Right lobe of liver (tissue), 4 donors: ENCODE measurements around the gene TRIO.

Source experiments
- CTCF ChIP-seq, 4 donors: fragments of 200-600 bp in 3 of 4; fragments of 450-650 bp in 1 of 4; IDR thresholded peaks; one replicate each; pipeline versions ENCODE4 v1.5.1 to v1.8.0; 2016 to 2022; ENCODE audit warnings: antibody characterized with exemption in 4 of 4, mild to moderate bottlenecking in 2 of 4
- POLR2A ChIP-seq: fragments of 450-650 bp; IDR thresholded peaks from one replicate; pipeline ENCODE4 v1.6.1; 2017; ENCODE audit warnings: antibody characterized with exemption, mild to moderate bottlenecking
- donor health status: DM: no; HTN: no; CAD: no.
- donor health status: DM: no; HTN: no; CAD: no.
- donor health status: DM: no; HTN: yes; CAD: no.

DNA sequence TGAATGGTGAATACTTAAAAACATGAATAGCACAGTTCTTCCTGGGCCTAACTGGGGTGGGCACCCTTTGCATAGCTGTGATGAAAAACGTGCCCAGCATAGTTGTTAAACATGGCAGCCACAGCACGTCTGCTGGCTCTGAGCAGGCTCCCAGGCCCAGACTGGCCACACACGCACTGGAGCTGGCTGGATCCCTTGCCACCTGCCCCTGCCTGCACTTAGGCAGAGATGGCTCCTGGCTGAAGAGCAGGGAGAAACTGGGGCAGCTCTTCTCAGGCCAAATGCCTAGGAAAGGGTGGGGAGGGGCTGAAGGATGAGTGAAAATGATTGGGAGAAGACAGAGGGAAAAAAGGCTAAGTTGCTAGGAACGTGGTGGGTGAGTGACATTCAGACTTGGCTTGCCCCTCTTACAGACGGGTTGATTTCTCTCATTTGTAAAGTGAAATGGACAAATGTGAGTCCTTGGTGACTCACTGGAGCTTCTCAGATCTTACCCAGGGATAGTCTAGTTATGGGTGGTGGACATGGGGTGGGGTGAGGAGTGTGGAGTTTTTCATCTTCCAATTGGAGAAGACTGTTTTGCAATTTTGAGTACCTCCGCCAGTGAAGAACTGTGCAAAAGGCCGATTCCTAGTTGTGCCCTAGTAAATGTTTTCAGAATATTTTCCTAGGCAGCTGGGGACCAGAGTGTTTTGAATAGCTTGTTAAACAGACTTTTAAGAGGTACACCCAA, 42.4 kb downstream of the TRIO start:
- TF ChIP-seq CTCF (IDR thresholded peaks at IDR 0.05) (no peak), POLR2A (no peak)
